ENCODE measurements around the gene MORN3.
"Not testable (repeated sequence)": the region's sequence is repeated elsewhere in the genome, so short reads cannot be mapped to it uniquely, and the experiment has no call there.

MORN3 gene

GRCh38 chr12:121637231-121637914, 32.1 kb downstream of the MORN3 start:
- DNase-seq: peak; percentile 71

- DNase-seq: no peak
Measured at GRCh38 chr12:121634836-121635235, 34.6 kb downstream of the MORN3 start.

- DNase-seq: not testable (repeated sequence)
Measured at GRCh38 chr12:121633833-121634196, 35.6 kb downstream of the MORN3 start.

GRCh38 chr12:121632069-121632970, 37.1 kb downstream of the MORN3 start:
- DNase-seq: no peak

GRCh38 chr12:121630791-121631355, 38.6 kb downstream of the MORN3 start:
- DNase-seq: no peak

GRCh38 chr12:121628536-121628935, 40.9 kb downstream of the MORN3 start:
- no peak for DNase-seq

- peak; percentile 23 for DNase-seq
Measured at GRCh38 chr12:121628037-121628436, 41.4 kb downstream of the MORN3 start.

GRCh38 chr12:121626853-121627640, 42.4 kb downstream of the MORN3 start:
- peak; percentile 75 for DNase-seq

GRCh38 chr12:121626087-121626852, 43.2 kb downstream of the MORN3 start, which contains the start of gene ORAI1:
ORAI1 (plus strand) TSS chr12:121626530.
- peak; percentile 98 for DNase-seq

- DNase-seq: no peak
Measured at GRCh38 chr12:121620333-121620891, 49.0 kb downstream of the MORN3 start.

- no peak for DNase-seq
Measured at GRCh38 chr12:121618659-121619233, 50.7 kb downstream of the MORN3 start.

- DNase-seq: no peak
Measured at GRCh38 chr12:121614872-121615467, 54.5 kb downstream of the MORN3 start.

- no peak for DNase-seq
Measured at GRCh38 chr12:121613462-121613861, 56.0 kb downstream of the MORN3 start.

- peak; percentile 31 for DNase-seq
Measured at GRCh38 chr12:121611306-121611705, 58.1 kb downstream of the MORN3 start.

GRCh38 chr12:121610239-121611149, 59.0 kb downstream of the MORN3 start:
- DNase-seq: no peak

GRCh38 chr12:121608301-121608700, 61.2 kb downstream of the MORN3 start:
- DNase-seq: no peak

- DNase-seq: no peak
Measured at GRCh38 chr12:121603581-121603980, 65.9 kb downstream of the MORN3 start.

GRCh38 chr12:121602766-121603165, 66.7 kb downstream of the MORN3 start:
- no peak for DNase-seq

- DNase-seq: no peak
Measured at GRCh38 chr12:121600702-121601336, 68.6 kb downstream of the MORN3 start.

All from CD4-positive, alpha-beta T cell treated with Interleukin-17A for 4 hours (primary cell).